Lung (tissue), 12 donors: Measurements from ENCODE around the gene SNAPC1. TPM values are rescaled to one million over a fixed set of nuclear protein-coding genes. Genes with fewer than 3 reads are reported as not detected.

Experiments used
- ATAC-seq: fragments of 200-7000 bp; cut with Tn5 transposase; one replicate; pipeline ENCODE4 v1.9.1; 2020; ENCODE audit warnings: moderate number of reproducible peaks; ENCODE audit not compliant: insufficient read depth, low FRiP score
- DNase-seq, 3 donors: peaks; one replicate each; pipeline ENCODE4 v3.0.0-alpha.2; 2013 to 2017
- H3K27ac ChIP-seq, 2 donors: one replicate each; pipeline ENCODE4 v1.5.1; 2013; ENCODE audit warnings: mild to moderate bottlenecking in 2 of 2, moderate library complexity in 2 of 2, control low read depth in 1 of 2, inconsistent platforms in 1 of 2, low read depth in 1 of 2, low read length in 1 of 2
- H3K27me3 ChIP-seq, 3 donors: one replicate each; pipeline ENCODE4 v1.5.1; 2013; ENCODE audit warnings: low read length in 2 of 3; ENCODE audit not compliant: control insufficient read depth in 3 of 3, insufficient read depth in 3 of 3
- H3K36me3 ChIP-seq, 4 donors: one replicate each; pipeline ENCODE4 v1.5.1; 2013; ENCODE audit warnings: low read length in 4 of 4, mild to moderate bottlenecking in 1 of 4, moderate library complexity in 1 of 4; ENCODE audit not compliant: control insufficient read depth in 4 of 4, insufficient read depth in 4 of 4
- H3K4me1 ChIP-seq, 5 donors: one replicate each; pipeline ENCODE4 v1.5.1; 2013; ENCODE audit warnings: low read length in 5 of 5, mild to moderate bottlenecking in 2 of 5, moderate library complexity in 1 of 5; ENCODE audit not compliant: control insufficient read depth in 5 of 5, insufficient read depth in 5 of 5
- H3K4me3 ChIP-seq: one replicate; pipeline ENCODE4 v1.5.1; 2013; ENCODE audit warnings: mild to moderate bottlenecking, control low read depth, moderate library complexity
- H3K9ac ChIP-seq, 2 donors: one replicate each; pipeline ENCODE4 v1.5.1; 2013; ENCODE audit warnings: low read length in 2 of 2, control low read depth in 1 of 2; ENCODE audit not compliant: insufficient read depth in 1 of 2
- H3K9me3 ChIP-seq, 4 donors: one replicate each; pipeline ENCODE4 v1.5.1; 2013; ENCODE audit warnings: low read length in 3 of 4, mild to moderate bottlenecking in 1 of 4, moderate library complexity in 1 of 4; ENCODE audit not compliant: control insufficient read depth in 4 of 4, insufficient read depth in 3 of 4
- CTCF ChIP-seq: IDR thresholded peaks from 2 replicates; pipeline ENCODE4 v1.5.1; 2012; ENCODE audit warnings: mild to moderate bottlenecking; ENCODE audit errors: control extremely low read depth, extremely low read depth
- WGBS, 2 donors: extraction: QIAGEN DNeasy Blood & Tissue Kit; methylation state at CpG; one replicate each; pipeline ENCODE4 v1.1.7; 2013; 5-methylcytosine and 5-hydroxymethylcytosine counted together
- polyA plus RNA-seq, 2 donors: library from polyadenylated mRNA; stranded (reverse); fragments of 200-250 nt; gene quantifications; one replicate each; pipeline ENCODE4 v1.2.1, GENCODE V29; 2013
- total RNA-seq, 2 donors: library from RNA; depleted of rRNA in 1 of 2; stranded (reverse); fragments of >200 nt in 1 of 2; gene quantifications; one replicate each; pipeline ENCODE4 v1.2.1, GENCODE V29; 2014 to 2021
- donor health status: control.
- donor health status: control.
- donor health status: Bipolar disorder and iron deficiency.
- donor health status: healthy.
- donor health status: DM: yes; HTN: yes; CAD: no.

The SNAPC1 gene
- total and polyA plus RNA-seq, 4 donors: 4.2 to 9.5 (median 6.8) TPM

GRCh38 chr14:61837336-61838229 lies 75.4 kb downstream of the SNAPC1 start:
- no peaks in the 10 kb centered on the region for H3K9me3 ChIP-seq
- H3K27ac ChIP-seq: no peak overlapping the region
- no peak overlapping the region for H3K9ac ChIP-seq
- DNase-seq (peak; percentile 77 to 89 (median 84)), ATAC-seq (peak; percentile 91)
- H3K27me3 ChIP-seq: no peaks in the 10 kb centered on the region
- peak; percentile 96 for TF ChIP-seq CTCF
- H3K36me3 ChIP-seq: no peaks in the 10 kb centered on the region
- H3K4me3 ChIP-seq: no peak overlapping the region
- H3K4me1 ChIP-seq: peaks cover 0 to 25% (median 8%) of the 10 kb centered on the region in 5 donors
- 46 to 47% methylated on average over 10 of the region's 10 CpGs for WGBS, 2 donors

DNA sequence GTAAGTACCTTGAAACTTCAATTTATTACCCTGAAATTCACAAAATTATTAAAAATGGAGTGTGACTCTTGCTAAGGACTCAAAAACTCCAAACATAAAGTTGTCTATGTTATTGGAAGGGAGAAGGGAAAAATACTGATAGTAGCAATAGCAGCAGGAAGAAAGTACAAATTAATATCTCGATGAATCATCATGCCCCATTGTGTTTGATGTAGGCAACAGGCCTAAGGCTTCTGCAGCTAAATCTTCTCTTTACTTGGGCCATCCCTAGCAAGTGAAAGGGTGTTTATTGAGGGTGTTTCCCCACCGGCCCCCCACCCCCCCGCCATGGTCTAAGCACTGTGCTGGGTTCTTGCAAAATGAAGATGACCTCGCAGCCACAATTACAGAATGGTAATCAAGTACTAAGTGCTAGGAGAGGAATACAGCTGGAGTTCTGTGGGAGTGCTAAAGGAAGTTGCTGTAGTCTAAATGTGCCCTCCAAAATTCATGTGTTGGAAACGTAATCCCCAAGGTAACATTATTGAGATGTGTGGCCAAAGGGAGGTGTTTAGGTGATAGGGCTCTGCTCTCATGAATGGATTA lies 76.5 kb downstream of the SNAPC1 start:
- H3K27ac ChIP-seq: no peak overlapping the region
- DNase-seq: peak in 2 of 3 donors; percentile 53 to 83
- peak; percentile 7 for ATAC-seq
- no peak for TF ChIP-seq CTCF
- H3K9ac ChIP-seq: no peak overlapping the region
- no peak overlapping the region for H3K4me3 ChIP-seq
- H3K9me3 ChIP-seq: no peaks in the 10 kb centered on the region
- H3K4me1 ChIP-seq: peaks cover 0 to 25% (median 8%) of the 10 kb centered on the region in 5 donors
- no peaks in the 10 kb centered on the region for H3K27me3 ChIP-seq
- WGBS, 2 donors: 74 to 88% methylated on average over 5 of the region's 5 CpGs
- no peaks in the 10 kb centered on the region for H3K36me3 ChIP-seq

GRCh38 chr14:61839507-61839906 lies 77.3 kb downstream of the SNAPC1 start:
- DNase-seq: peak in 2 of 3 donors; percentile 34 to 76
- TF ChIP-seq CTCF: no peak
- H3K9ac ChIP-seq: no peak overlapping the region
- WGBS, 2 donors: 70 to 85% methylated on average over 4 of the region's 4 CpGs
- ATAC-seq: no peak
- H3K4me3 ChIP-seq: no peak overlapping the region
- no peaks in the 10 kb centered on the region for H3K36me3 ChIP-seq
- H3K27me3 ChIP-seq: no peaks in the 10 kb centered on the region
- H3K9me3 ChIP-seq: no peaks in the 10 kb centered on the region
- no peak overlapping the region for H3K27ac ChIP-seq
- H3K4me1 ChIP-seq: peaks cover 0 to 25% (median 8%) of the 10 kb centered on the region in 5 donors
